ENCODE results near the gene ALDH3A2.

- TF ChIP-seq CTCF (IDR thresholded peaks at IDR 0.05) (no peak), POLR2A (IDR thresholded peaks at IDR 0.05) (no peak)
Observed at GRCh38 chr17:19652595-19652994, 4.0 kb downstream of the ALDH3A2 start.

All from lower leg skin (tissue), 3 donors.